Bronchial epithelial cell (primary cell): ENCODE results near the gene MLLT10. TPM values are rescaled to one million over a fixed set of nuclear protein-coding genes. Genes with fewer than 3 reads are reported as not detected.

ENCODE experiments used
- DNase-seq: peaks from one replicate; pipeline ENCODE4 v3.0.0-alpha.2; 2010; ENCODE audit warnings: low read depth
- FAIRE-seq: peaks from 2 replicates; lab custom pipeline; 2011; peaks lifted over from hg19 to GRCh38; lab: Jason Lieb, UNC
- H3K27me3 ChIP-seq: 2 replicates; pipeline ENCODE4 v1.5.1; 2011; ENCODE audit warnings: low read length; ENCODE audit not compliant: control insufficient read depth, insufficient read depth
- H3K36me3 ChIP-seq: 2 replicates; pipeline ENCODE4 v1.5.1; 2011; ENCODE audit warnings: low read length; ENCODE audit not compliant: control insufficient read depth, insufficient read depth
- H3K4me3 ChIP-seq: 2 replicates; pipeline ENCODE4 v1.5.1; 2011; ENCODE audit warnings: mild to moderate bottlenecking, low read depth, low read length, control low read depth
- total RNA-seq: library from RNA; depleted of rRNA; stranded (reverse); fragments of >200 nt; gene quantifications from 2 replicates; pipeline ENCODE4 v1.2.1, GENCODE V29; 2014
- TF ChIP-seq, protein P1 (sequence below): IDR thresholded peaks from 2 replicates; pipeline ENCODE4 v1.5.1; 2011; ENCODE audit warnings: mild to moderate bottlenecking, moderate library complexity, low read length, control low read depth, inconsistent platforms; ENCODE audit not compliant: insufficient read depth, severe bottlenecking

MLLT10 gene
- total RNA-seq, 1 donor from 2014 or later, result 40.8 TPM

DNA sequence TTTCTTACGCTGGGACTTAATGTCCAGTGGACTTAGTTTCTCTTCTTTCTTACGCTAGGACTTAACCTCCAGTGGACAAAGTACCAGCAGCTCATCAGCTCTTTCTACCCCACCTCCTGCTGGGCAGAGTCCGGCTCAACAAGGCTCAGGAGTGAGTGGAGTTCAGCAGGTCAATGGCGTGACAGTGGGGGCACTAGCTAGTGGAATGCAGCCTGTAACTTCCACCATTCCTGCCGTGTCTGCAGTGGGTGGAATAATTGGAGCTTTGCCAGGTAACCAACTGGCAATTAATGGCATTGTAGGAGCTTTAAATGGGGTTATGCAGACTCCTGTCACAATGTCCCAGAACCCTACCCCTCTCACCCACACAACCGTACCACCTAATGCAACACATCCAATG, 199.7 kb downstream of the MLLT10 start:
- H3K36me3 ChIP-seq, result peaks cover 12% of the 10 kb centered on the region
- TF ChIP-seq, protein P1, sequence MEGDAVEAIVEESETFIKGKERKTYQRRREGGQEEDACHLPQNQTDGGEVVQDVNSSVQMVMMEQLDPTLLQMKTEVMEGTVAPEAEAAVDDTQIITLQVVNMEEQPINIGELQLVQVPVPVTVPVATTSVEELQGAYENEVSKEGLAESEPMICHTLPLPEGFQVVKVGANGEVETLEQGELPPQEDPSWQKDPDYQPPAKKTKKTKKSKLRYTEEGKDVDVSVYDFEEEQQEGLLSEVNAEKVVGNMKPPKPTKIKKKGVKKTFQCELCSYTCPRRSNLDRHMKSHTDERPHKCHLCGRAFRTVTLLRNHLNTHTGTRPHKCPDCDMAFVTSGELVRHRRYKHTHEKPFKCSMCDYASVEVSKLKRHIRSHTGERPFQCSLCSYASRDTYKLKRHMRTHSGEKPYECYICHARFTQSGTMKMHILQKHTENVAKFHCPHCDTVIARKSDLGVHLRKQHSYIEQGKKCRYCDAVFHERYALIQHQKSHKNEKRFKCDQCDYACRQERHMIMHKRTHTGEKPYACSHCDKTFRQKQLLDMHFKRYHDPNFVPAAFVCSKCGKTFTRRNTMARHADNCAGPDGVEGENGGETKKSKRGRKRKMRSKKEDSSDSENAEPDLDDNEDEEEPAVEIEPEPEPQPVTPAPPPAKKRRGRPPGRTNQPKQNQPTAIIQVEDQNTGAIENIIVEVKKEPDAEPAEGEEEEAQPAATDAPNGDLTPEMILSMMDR, result no peak
- no peaks in the 10 kb centered on the region for H3K27me3 ChIP-seq
- DNase-seq, result no peak
- H3K4me3 ChIP-seq, result no peak overlapping the region
- no peak for FAIRE-seq

DNA sequence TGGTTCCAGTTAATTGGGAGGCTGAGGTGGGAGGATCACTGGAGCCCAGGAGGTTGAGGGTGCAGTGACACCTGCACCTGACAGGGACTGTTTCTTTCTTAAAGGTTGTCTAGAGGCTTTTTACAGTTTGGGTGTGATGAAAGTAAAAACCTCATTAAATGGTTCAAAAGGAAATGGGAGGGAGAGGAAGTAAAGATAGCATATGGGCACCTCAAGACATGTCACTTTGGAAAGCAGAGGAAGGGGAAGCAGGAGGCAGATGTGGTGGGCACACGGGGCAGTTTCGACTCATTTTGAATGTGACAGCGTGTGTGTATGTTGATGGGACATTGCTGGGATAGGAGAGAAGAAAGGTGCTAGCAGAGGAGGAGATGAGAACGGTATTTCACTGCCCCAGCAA, 203.1 kb downstream of the MLLT10 start:
- FAIRE-seq (no peak), DNase-seq (no peak)
- TF ChIP-seq, protein P1, result no peak
- Histone ChIP-seq H3K27me3 (no peaks in the 10 kb centered on the region), H3K36me3 (peaks cover 9% of the 10 kb centered on the region), H3K4me3 (no peak overlapping the region)

DNA sequence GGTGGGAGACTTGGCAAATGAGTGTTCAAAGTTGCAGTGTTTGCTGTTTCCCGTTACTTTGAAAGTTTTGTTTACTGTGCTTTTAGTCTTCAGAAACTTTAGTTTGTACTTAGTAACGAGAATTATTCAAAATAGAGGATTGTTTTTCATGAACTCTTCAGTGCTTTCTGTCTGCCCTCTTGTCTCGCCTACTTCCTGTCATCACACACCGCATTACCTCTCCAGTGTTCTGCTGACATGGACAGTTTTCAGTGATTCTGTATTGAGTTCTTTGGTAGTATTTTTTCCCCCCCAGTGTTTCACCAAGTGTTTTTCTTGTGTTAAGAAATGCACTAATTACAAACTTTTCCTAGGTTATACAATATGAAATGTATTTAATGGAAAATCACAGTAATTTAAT, 207.0 kb downstream of the MLLT10 start:
- TF ChIP-seq, protein P1, result no peak
- DNase-seq (no peak), FAIRE-seq (no peak)
- H3K36me3 ChIP-seq, result no peaks in the 10 kb centered on the region
- no peak overlapping the region for H3K4me3 ChIP-seq
- H3K27me3 ChIP-seq, result no peaks in the 10 kb centered on the region

DNA sequence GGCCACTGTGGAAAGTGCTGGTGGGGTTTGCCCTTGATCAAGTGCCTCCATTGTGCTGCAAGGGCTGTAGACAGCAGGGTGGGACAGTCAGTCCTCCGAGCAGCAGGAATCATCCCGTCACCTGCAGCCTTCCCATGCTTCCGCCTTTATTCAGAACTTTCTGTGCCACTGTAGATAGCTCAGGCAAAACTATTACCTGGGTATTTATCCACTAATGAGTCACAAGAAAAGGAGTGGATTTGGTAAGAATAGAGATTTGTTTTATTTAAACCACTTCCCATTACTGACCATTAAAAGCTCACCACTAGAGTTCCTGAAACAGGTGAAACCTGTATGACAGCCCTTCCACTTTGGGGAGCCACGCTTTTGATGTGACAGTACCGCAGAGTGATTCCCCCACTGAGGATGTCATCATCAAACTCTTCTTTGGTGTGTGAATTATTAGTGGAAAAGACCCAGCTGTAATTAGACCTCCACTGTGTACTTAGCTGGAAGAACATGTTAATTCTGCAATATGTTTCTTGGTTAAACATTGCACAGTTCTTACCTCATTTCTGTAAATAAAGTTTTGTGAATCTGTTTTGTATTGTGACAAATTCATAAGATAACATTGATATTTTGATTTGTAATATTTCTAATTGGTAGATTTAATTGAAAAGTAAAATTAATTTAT, 208.8 kb downstream of the MLLT10 start:
- DNase-seq (no peak), FAIRE-seq (no peak)

DNA sequence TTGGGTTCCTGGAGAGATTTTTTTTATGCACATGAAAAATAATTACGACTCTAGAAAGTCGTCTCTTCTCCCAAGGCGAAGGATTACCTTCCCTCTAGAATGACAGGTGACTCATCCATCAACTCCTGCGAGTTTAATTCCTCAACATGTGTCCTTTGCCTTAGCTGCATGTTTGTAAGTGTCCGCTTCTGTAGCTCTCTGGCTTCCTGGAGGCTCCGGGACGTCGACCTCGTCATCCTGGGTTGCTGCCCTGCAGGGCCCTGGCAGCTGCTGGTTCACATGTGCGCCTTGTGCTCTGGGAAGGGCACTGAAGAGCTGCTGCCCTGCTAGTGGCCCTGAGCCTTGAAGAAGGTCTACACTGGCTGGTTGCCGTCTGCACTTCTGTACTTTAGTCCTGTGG, 210.2 kb downstream of the MLLT10 start:
- H3K27me3 ChIP-seq, result no peaks in the 10 kb centered on the region
- TF ChIP-seq, protein P1, result no peak
- no peaks in the 10 kb centered on the region for H3K36me3 ChIP-seq
- no peak for DNase-seq
- no peak overlapping the region for H3K4me3 ChIP-seq
- FAIRE-seq, result no peak

More for the DNA sequence above, 208.8 kb downstream of the MLLT10 start:
- TF ChIP-seq, protein P1, result no peak
- no peaks in the 10 kb centered on the region for H3K27me3 ChIP-seq
- H3K4me3 ChIP-seq, result no peak overlapping the region
- H3K36me3 ChIP-seq, result no peaks in the 10 kb centered on the region

DNA sequence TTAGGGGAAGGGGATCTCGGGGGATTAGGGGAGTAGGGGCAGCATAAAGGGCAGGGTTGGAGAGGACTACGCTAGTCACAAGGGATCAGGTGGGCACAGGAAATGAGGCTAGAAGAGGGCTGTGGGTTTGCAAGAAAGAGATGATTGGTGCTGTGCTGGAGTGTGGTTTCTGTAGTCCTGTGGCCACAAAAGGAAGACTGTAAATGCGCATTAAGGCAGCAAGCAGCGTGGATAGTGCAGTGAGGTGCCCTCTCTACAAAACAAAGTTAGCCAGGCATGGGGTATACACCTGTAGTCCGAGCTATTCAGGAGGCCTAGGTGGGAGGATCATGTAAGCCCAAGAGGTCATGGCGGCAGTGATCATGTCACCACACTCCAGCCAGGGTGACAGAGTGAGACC, 212.1 kb downstream of the MLLT10 start:
- no peak for FAIRE-seq
- Histone ChIP-seq H3K4me3 (no peak overlapping the region), H3K36me3 (no peaks in the 10 kb centered on the region), H3K27me3 (no peaks in the 10 kb centered on the region)
- TF ChIP-seq, protein P1, result no peak
- no peak for DNase-seq
